Activated CD8-positive, alpha-beta memory T cell treated with anti-CD3 and anti-CD28 coated beads, Interleukin-2, amount 10 ng/mL, durations not matched to agents 7 days and 5 days (primary cell): ENCODE results near the gene ISL1. TPM values are rescaled to one million over a fixed set of nuclear protein-coding genes. Genes with fewer than 3 reads are reported as not detected.

Experiments used
- ATAC-seq: fragments of 150-1000 bp; cut with Tn5 transposase; one replicate; pipeline ENCODE4 v1.10.0; 2021; ENCODE audit warnings: moderate library complexity
- CTCF ChIA-PET: fragments of 350-600 bp; sonication (Branson Sonifier 250); formaldehyde crosslinking; loops from one replicate; lab custom pipeline; 2021; ENCODE audit warnings: antibody characterized with exemption; lab: Charles Lee
- DNase-seq: peaks from one replicate; pipeline ENCODE4 v3.0.0-alpha.2; 2020
- H3K27ac Mint-ChIP-seq: one replicate; pipeline ENCODE4 v1.8.0; 2021; ENCODE audit warnings: mild to moderate bottlenecking, mixed read lengths
- H3K27me3 Mint-ChIP-seq: one replicate; pipeline ENCODE4 v1.8.0; 2021; ENCODE audit warnings: mixed read lengths
- H3K36me3 Mint-ChIP-seq: one replicate; pipeline ENCODE4 v1.8.0; 2021; ENCODE audit warnings: mild to moderate bottlenecking, mixed read lengths
- H3K4me1 Mint-ChIP-seq: one replicate; pipeline ENCODE4 v1.8.0; 2021; ENCODE audit warnings: mixed read lengths
- H3K4me3 Mint-ChIP-seq: one replicate; pipeline ENCODE4 v1.8.0; 2021; ENCODE audit warnings: mild to moderate bottlenecking, moderate library complexity, mixed read lengths
- H3K9me3 Mint-ChIP-seq: one replicate; pipeline ENCODE4 v1.8.0; 2022; ENCODE audit warnings: low read depth, mixed read lengths
- total RNA-seq, 2 experiments: library from RNA; stranded (reverse); gene quantifications; one replicate each; pipeline ENCODE4 v1.2.3, GENCODE V29; 2021

Gene ISL1
- total RNA-seq, 2 experiments from 2014 or later, result not detected

DNA sequence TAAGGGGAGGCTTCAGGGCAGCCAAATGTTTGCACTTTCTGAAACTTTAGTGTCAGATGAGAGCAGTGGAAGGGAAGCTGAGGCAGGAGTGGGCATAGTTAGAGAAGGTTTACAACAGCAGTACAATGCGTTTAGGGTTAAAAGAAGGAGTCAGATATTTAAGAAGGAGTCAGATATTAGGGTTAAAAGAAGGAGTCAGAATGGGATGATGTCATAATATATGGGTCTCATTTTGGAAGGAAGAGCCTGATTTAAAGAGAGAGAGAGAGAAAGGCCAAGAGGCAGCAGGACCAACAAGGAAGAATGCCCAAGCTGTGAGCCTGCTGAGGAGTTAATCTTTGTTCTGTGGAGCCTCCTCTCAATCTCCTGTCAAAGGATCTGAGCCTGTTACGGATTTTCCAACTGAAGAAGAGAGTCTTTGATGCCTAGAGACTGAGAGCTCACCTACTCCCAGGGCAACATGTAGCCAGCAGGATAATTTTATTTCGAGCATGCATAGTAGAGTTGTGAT is 9.5 kb downstream of the ISL1 start:
- no peak for ATAC-seq
- Mint-ChIP-seq H3K4me3 (no peak overlapping the region), H3K27ac (no peak overlapping the region), H3K4me1 (no peaks in the 10 kb centered on the region), H3K9me3 (no peaks in the 10 kb centered on the region), H3K36me3 (no peaks in the 10 kb centered on the region), H3K27me3 (peaks cover 68% of the 10 kb centered on the region)
- CTCF ChIA-PET, result interaction anchor here (0.7 kb wide), 1 partner anchor 426 kb away, joined by 4 read pairs; no protein-coding TSS in a partner anchor
- no peak for DNase-seq

DNA sequence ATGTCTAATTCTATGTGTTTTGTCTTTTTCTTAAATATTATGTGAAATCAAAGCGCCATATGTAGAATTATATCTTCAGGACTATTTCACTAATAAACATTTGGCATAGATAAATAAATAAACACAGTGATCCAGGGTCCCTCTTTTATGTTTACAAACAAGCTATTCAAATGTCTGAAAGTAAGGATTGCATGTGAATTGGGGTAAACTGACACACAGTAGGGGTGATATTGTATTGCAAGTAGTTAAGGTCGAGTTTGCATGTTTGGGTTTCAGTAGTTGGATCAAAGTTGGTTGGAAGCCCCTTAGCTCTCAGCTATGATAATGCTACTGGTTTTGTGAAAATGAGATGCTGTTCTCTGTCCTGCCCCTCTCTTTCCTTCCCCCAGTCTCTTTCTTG is 11.4 kb downstream of the ISL1 start:
- Mint-ChIP-seq H3K9me3 (no peaks in the 10 kb centered on the region), H3K27ac (no peak overlapping the region), H3K27me3 (peaks cover 70% of the 10 kb centered on the region), H3K36me3 (no peaks in the 10 kb centered on the region), H3K4me3 (no peak overlapping the region), H3K4me1 (no peaks in the 10 kb centered on the region)
- ATAC-seq (no peak), DNase-seq (no peak)
- CTCF ChIA-PET, result no interaction called here

DNA sequence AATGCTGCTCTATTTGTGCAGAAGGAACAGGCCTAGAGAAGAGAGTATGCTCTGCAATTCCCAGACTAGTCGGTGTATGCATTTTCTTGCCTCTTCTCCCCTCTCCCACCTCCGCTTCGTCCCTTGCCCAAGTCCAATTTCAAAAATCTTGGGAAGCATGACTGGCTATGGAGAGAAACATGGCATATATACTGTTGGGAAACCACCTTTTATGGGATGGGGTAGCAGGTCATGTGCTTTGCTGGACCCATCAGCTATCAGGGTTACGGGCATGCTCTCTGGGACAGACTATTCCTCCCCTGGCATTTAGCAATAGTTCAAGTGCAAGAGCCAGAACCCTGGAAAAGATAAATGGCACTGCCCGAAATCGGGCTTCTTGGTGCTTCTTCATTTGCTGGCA is 12.0 kb downstream of the ISL1 start:
- CTCF ChIA-PET, result no interaction called here
- DNase-seq (no peak), ATAC-seq (no peak)
- Mint-ChIP-seq H3K27me3 (peaks cover 70% of the 10 kb centered on the region), H3K9me3 (no peaks in the 10 kb centered on the region), H3K27ac (no peak overlapping the region), H3K36me3 (no peaks in the 10 kb centered on the region), H3K4me3 (no peak overlapping the region), H3K4me1 (no peaks in the 10 kb centered on the region)

DNA sequence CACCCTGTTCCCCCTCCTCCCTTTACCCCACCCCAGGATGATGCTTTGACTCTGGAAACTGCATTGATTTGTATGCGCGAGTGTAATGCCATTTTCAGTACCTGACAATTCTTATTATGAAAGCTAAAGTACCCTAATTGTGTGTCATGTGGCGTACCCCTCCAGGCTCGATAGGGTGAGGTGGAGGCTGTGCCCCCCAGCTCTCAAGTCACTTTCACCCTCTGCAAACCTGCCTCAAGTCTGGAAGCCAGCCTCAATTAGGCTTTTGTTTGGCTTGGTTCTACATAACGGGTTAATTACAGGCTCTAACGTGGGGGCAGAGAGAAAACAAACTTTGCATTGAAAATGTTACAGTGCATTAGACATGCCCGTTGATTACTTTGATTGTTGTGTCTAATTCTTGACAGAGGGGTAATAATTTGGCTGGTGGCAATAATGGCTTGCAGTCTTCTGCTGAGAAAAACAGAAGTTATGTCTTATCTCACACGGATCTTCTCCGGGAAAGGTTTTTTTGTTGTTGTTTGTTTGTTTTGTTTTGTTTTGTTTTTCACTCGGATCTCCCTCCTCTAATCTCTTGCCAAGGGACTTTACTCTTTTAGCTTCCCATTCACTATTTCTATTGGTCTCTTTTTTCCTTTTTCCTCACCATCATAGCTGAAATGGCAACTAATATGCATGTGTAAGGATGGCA is 12.6 kb downstream of the ISL1 start:
- CTCF ChIA-PET, result no interaction called here
- ATAC-seq (no peak), DNase-seq (no peak)
- Mint-ChIP-seq H3K4me3 (no peak overlapping the region), H3K27me3 (peaks cover 69% of the 10 kb centered on the region), H3K4me1 (no peaks in the 10 kb centered on the region), H3K9me3 (no peaks in the 10 kb centered on the region), H3K36me3 (no peaks in the 10 kb centered on the region), H3K27ac (no peak overlapping the region)

DNA sequence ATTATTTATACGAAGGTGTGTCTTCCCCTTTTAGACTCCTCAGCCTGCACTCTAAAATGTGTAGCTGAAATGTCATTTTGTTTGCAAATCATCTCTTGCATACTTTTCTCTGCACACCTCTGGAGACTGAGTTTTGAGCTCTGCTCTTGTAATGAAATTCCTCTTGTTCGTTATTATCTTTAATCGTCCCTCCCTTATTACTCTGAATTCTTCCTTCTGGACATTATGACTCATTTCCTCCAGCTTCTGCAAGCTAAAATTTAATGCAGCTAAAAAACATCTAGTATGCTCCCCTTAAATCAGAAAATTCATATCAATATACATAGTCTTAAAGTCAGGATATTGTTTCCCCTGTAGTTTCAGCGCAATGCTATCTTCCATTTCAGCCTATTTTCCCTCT is 13.5 kb downstream of the ISL1 start:
- Mint-ChIP-seq H3K4me3 (no peak overlapping the region), H3K9me3 (no peaks in the 10 kb centered on the region), H3K36me3 (no peaks in the 10 kb centered on the region), H3K4me1 (no peaks in the 10 kb centered on the region), H3K27me3 (peaks cover 60% of the 10 kb centered on the region), H3K27ac (no peak overlapping the region)
- CTCF ChIA-PET, result no interaction called here
- ATAC-seq, result no peak
- no peak for DNase-seq

DNA sequence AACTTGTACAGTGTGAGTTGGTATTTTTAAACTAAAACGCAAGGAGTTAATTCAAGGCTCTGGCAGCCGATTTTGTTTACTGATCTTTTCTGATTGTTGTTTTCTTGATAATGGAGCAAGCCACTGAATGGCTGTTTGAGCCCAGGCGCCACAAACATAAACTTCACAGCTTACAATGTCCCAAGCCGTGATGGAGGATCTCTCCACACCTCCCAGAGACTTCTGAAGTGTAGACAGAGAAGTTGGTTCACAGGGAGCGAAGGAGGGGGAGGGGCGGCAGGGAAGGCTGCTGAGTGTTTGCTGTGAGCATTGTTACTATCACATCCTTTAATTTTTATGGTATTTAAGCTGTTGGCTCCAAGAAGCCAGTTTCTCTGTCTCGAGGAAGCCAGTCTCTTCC is 14.7 kb downstream of the ISL1 start:
- no peak for DNase-seq
- CTCF ChIA-PET, result no interaction called here
- Mint-ChIP-seq H3K27ac (no peak overlapping the region), H3K4me1 (no peaks in the 10 kb centered on the region), H3K9me3 (no peaks in the 10 kb centered on the region), H3K4me3 (no peak overlapping the region), H3K36me3 (no peaks in the 10 kb centered on the region), H3K27me3 (peaks cover 50% of the 10 kb centered on the region)
- no peak for ATAC-seq

DNA sequence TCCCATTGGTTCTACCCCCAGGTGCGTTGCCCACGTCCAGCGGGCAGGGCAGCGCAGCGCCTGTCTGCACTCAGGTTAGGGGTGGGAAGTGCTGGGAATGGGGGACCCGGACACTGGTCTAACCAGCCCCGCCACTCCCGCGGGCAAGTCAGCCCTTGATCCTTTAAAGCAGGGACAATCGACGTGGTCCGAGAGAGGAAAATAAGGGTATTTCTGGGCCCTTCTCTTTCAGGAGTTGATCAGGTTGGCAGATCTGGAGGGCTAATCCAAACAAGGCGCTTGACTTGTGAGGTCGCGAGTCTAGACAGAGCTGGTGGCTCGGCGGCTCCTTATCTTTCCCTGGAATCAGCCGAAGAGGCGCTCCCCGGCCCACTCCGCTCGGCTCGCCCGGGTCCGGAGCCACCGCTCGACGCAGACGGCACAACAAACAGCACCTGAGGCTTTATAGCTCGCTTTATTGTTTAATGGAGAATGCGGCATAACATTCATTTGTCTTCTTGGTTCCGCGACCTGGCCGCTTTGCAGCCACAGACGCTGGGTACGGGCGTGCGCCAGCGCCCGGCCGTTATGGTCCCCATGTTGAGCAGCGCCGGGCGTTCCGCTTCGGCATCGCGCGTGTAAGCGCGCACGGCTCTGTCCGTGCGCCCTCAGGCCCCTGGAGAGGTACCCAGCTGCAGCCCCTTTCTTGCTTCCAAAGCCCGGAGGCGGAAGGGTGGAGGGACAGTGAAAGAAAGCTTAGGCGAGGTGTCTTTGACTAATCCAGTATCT is 15.8 kb downstream of the ISL1 start:
- peaks cover 47% of the 10 kb centered on the region for H3K27me3 Mint-ChIP-seq
- no peaks in the 10 kb centered on the region for H3K9me3 Mint-ChIP-seq
- CTCF ChIA-PET, result no interaction called here

DNA sequence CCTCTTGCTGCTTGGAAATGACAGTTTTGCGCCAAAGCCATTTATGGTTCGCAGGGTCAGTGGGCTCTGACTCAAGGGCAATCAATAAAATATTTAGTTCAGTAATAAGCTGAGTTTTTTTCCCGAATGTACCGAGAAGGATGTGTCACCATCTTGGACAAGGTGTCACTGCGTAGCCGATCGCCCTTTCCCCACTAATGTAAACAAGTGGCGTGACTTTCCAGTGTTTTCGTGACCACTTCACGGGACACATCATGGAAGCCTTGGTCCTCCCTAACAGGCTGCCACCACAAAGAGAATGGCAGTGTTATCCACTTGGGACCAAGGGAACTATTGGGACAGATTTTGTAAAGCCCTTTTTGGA is 16.4 kb downstream of the ISL1 start:
- DNase-seq (no peak), ATAC-seq (no peak)
- Mint-ChIP-seq H3K4me3 (no peak overlapping the region), H3K9me3 (no peaks in the 10 kb centered on the region), H3K27me3 (peaks cover 46% of the 10 kb centered on the region), H3K4me1 (no peaks in the 10 kb centered on the region), H3K27ac (no peak overlapping the region), H3K36me3 (no peaks in the 10 kb centered on the region)
- CTCF ChIA-PET, result no interaction called here

More for the DNA sequence above, 15.8 kb downstream of the ISL1 start:
- no peak overlapping the region for H3K27ac Mint-ChIP-seq
- no peaks in the 10 kb centered on the region for H3K4me1 Mint-ChIP-seq
- no peak overlapping the region for H3K4me3 Mint-ChIP-seq
- DNase-seq, result no peak
- no peak for ATAC-seq
- no peaks in the 10 kb centered on the region for H3K36me3 Mint-ChIP-seq

DNA sequence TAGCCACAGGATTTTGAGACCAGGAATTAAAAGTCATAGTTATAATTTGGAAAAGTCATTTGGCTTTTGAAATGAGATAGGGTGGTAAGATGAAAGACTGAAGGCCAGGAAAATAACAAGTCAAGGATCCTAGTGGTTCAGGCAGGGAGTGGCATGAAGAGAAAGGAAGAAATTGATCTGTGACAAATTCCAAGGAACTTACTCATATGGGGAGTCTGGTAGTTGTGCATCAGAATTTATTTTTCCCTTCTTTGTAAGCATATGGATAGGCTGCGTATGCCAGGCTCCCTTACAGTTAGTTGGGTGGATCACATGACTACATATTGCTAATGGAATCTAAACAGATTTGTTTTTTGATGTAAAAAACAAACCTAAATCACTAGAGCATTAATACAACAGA is 21.0 kb downstream of the ISL1 start:
- Mint-ChIP-seq H3K4me3 (no peak overlapping the region), H3K9me3 (no peaks in the 10 kb centered on the region), H3K36me3 (no peaks in the 10 kb centered on the region), H3K27me3 (peaks cover 11% of the 10 kb centered on the region), H3K4me1 (no peaks in the 10 kb centered on the region), H3K27ac (no peak overlapping the region)
- no peak for ATAC-seq
- CTCF ChIA-PET, result no interaction called here
- no peak for DNase-seq

DNA sequence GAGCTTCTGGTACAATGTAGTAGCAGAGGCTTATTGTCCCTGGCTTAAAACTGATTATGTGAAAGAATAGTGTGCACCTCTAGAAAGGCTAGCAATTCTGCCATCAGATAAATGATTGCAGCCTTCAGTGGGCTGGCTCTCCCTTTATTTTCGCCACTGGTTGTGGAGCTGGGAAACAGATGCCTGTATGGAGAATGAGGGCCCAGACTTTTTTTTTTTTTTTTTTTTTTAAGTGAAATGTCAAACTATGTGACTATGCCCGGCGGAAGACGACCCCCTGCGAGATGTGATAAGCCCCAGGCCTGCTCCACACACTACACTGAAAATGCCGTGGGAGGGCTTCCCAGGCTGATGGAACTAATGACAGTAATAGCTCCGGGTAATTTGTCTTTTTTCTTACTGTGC is 28.7 kb downstream of the ISL1 start:
- Mint-ChIP-seq H3K27me3 (no peaks in the 10 kb centered on the region), H3K36me3 (no peaks in the 10 kb centered on the region), H3K9me3 (no peaks in the 10 kb centered on the region), H3K4me3 (no peak overlapping the region), H3K4me1 (no peaks in the 10 kb centered on the region), H3K27ac (no peak overlapping the region)
- DNase-seq (no peak), ATAC-seq (no peak)
- CTCF ChIA-PET, result no interaction called here

DNA sequence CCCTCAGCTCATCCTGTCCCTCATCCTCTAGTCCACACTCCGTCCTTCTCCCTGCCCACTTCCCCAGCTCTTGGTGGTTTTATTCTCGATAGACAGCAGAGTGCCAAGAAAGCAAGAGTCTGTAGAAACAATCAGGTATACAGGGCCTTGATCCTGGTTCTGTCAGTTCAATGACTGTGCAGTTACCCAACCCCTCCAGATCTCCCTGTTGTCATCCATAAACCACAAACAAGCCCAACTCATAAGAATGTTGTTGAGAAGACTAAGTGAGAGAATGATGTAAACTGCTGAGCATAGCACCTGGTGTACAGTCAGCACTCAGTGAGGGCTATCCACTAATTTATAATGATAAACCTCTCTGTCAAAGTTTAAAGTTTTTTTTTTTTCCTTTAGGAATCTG is 31.3 kb downstream of the ISL1 start:
- Mint-ChIP-seq H3K36me3 (no peaks in the 10 kb centered on the region), H3K4me3 (no peak overlapping the region), H3K4me1 (no peaks in the 10 kb centered on the region), H3K9me3 (no peaks in the 10 kb centered on the region), H3K27me3 (no peaks in the 10 kb centered on the region), H3K27ac (no peak overlapping the region)
- ATAC-seq (no peak), DNase-seq (no peak)
- CTCF ChIA-PET, result no interaction called here

DNA sequence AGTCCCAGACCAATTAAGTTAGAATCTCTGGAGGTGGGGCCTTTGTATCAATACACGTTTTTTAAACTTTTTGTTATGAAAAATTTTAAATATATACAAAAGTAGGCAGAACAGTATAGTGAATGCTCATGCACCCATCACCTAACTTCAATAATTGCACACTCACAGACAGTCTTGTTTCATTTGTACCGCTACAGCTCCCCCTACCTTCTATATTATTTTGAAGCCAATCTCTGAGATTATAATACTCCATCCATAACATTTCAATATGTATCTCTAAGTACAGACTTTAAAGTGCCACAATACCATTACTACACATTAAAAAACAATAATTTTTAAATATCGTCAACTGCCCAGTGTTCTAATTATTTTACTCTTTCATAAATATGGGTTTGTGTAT is 32.9 kb downstream of the ISL1 start:
- no peaks in the 10 kb centered on the region for H3K36me3 Mint-ChIP-seq
- CTCF ChIA-PET, result no interaction called here
- H3K4me1 Mint-ChIP-seq, result no peaks in the 10 kb centered on the region
- no peaks in the 10 kb centered on the region for H3K9me3 Mint-ChIP-seq
- no peaks in the 10 kb centered on the region for H3K27me3 Mint-ChIP-seq
- DNase-seq, result no peak
- H3K4me3 Mint-ChIP-seq, result no peak overlapping the region
- ATAC-seq, result no peak
- H3K27ac Mint-ChIP-seq, result no peak overlapping the region

DNA sequence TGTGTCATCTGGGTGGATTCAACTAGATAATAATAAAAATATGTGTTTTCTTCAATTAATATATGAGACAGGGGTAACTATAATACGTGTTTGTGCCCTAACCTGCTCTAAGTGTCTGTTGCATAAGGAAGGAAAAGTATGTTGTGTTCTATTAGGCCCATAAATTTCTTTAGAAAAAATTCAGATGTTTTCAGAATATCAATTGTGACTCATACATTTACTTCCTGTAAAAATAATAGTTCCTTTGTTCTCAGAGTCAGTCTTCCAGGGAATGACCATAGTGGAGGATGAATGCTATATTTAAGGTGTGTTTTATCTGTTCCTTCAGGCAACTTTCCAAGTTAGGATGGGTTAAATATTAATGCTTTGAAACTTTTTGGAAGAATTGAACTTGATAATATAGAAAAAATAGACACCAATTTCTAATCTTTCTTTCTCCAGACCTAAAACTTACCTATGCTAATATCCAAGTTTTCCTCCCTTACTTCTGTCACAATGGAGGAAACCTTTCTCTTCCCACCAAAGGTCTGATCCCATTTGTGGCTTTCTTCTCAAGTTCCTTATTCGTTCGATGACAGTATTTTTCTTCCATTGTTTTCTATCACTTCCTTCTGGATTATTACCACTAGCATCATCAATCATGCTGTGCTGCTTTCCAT is 49.9 kb downstream of the ISL1 start:
- ATAC-seq (no peak), DNase-seq (no peak)
- no peaks in the 10 kb centered on the region for H3K27me3 Mint-ChIP-seq
- H3K4me3 Mint-ChIP-seq, result no peak overlapping the region
- no peaks in the 10 kb centered on the region for H3K36me3 Mint-ChIP-seq
- peaks cover 3% of the 10 kb centered on the region for H3K9me3 Mint-ChIP-seq
- H3K27ac Mint-ChIP-seq, result no peak overlapping the region
- CTCF ChIA-PET, result no interaction called here
- H3K4me1 Mint-ChIP-seq, result no peaks in the 10 kb centered on the region

DNA sequence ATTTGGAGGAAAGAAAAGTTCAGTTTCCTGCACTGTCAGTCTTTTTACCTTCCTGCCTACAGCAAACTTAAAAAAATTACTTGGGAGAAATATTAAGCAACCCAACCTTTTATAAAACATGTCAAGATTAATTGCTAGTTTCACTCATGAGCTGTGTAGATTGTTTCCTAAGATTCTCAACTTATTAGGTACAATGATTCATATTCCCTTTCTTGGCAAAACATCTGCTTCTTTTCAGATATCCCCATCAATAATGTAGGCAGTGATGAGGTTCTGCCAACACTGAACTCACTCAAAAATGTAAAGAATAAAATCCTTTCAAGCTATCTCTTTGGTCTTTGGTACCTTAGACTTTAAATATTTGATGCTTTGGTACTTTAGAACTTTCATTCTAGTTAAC is 56.0 kb downstream of the ISL1 start:
- Mint-ChIP-seq H3K4me3 (no peak overlapping the region), H3K9me3 (no peaks in the 10 kb centered on the region), H3K36me3 (no peaks in the 10 kb centered on the region), H3K4me1 (no peaks in the 10 kb centered on the region), H3K27me3 (no peaks in the 10 kb centered on the region), H3K27ac (no peak overlapping the region)
- DNase-seq, result no peak
- no peak for ATAC-seq
- CTCF ChIA-PET, result no interaction called here
